ACC112 (cell line): Measurements from ENCODE around the gene CEP70.
"Not testable (repeated sequence)": the region's sequence is repeated elsewhere in the genome, so short reads cannot be mapped to it uniquely, and the experiment has no call there.

Experiments
- H2AFZ ChIP-seq: fragments of 200-600 bp; sonication (generic); one replicate; pipeline ENCODE4 v1.6.0; 2017; ENCODE audit warnings: antibody characterized with exemption, low read length; ENCODE audit not compliant: unreplicated experiment
- H3K27ac ChIP-seq: fragments of 200-600 bp; sonication (generic); 2 replicates; pipeline ENCODE4 v1.5.1; 2014; ENCODE audit warnings: low read depth, mild to moderate bottlenecking, antibody characterized with exemption, low read length, moderate library complexity
- H3K27me3 ChIP-seq: fragments of 200-600 bp; sonication (generic); 2 replicates; pipeline ENCODE4 v1.6.1; 2014; ENCODE audit warnings: mild to moderate bottlenecking, antibody characterized with exemption, low read length, moderate library complexity, mixed read lengths; ENCODE audit not compliant: insufficient read depth
- H3K36me3 ChIP-seq: fragments of 200-600 bp; sonication (generic); 2 replicates; pipeline ENCODE4 v1.6.1; 2016; ENCODE audit warnings: mild to moderate bottlenecking, antibody characterized with exemption, low read length, moderate library complexity, mixed read lengths; ENCODE audit not compliant: insufficient read depth
- H3K4me1 ChIP-seq: fragments of 200-600 bp; sonication (generic); one replicate; pipeline ENCODE4 v1.6.1; 2016; ENCODE audit warnings: low read length, mixed read lengths; ENCODE audit not compliant: insufficient read depth, unreplicated experiment, control insufficient read depth
- H3K4me3 ChIP-seq: fragments of 200-600 bp; sonication (generic); 2 replicates; pipeline ENCODE4 v1.5.1; 2014; ENCODE audit warnings: mild to moderate bottlenecking, low read depth, low read length
- H3K79me2 ChIP-seq: fragments of 200-600 bp; sonication (generic); one replicate; pipeline ENCODE4 v1.6.0; 2016; ENCODE audit warnings: low read length; ENCODE audit not compliant: control insufficient read depth, unreplicated experiment, insufficient read depth

Gene CEP70

DNA sequence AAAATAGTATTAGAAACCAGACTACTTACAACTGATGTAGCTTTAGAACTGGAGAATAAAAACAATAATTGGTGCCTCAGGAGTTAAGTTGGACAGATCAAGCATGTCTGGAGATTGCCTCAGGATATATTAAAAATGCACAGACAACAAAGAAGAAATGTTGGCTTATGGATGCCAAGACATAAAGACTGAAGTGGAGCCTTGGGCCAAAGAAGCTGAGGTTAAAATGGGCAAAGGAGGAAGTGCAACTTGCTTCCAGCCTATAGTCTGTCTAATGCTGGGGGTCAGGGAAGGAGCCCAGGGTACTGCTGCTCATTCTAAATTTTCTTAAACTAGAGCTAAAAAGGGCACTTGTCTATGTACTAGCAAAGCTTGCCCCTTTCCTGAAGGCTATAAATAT is 82.1 kb downstream of the CEP70 start:
- H3K27ac ChIP-seq: no peak overlapping the region
- H3K79me2 ChIP-seq: no peaks in the 10 kb centered on the region
- no peak overlapping the region for H3K4me3 ChIP-seq
- H3K4me1 ChIP-seq: peaks cover 3% of the 10 kb centered on the region
- no peaks in the 10 kb centered on the region for H3K27me3 ChIP-seq
- H3K36me3 ChIP-seq: 0 out of 2 replicates have a peak, but pooled peaks cover 3% of the 10 kb centered on the region
- no peak overlapping the region for H2AFZ ChIP-seq

DNA sequence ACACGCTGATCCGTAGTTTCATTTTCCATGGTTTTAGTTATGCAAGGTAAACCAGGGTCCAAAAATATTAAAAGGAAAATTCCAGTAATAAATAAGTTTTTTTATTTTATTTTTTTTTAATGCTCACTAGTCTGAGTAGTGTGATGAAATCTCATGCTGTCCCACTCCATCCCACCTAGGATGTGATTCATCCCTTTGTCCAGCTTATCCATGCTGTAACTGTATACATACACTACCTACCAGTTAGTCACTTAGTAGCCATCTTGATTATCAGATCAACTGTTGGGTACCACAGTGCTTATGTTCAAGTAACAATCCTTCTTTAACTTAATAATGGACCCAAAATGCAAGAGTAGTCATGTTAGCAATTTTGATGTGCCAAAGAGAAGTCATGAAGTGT is 84.5 kb downstream of the CEP70 start:
- Histone ChIP-seq H3K4me1 (peaks cover 3% of the 10 kb centered on the region), H3K36me3 (0 out of 2 replicates have a peak, but pooled peaks cover 5% of the 10 kb centered on the region), H3K27me3 (no peaks in the 10 kb centered on the region), H3K4me3 (no peak overlapping the region), H2AFZ (no peak overlapping the region), H3K79me2 (no peaks in the 10 kb centered on the region), H3K27ac (no peak overlapping the region)

DNA sequence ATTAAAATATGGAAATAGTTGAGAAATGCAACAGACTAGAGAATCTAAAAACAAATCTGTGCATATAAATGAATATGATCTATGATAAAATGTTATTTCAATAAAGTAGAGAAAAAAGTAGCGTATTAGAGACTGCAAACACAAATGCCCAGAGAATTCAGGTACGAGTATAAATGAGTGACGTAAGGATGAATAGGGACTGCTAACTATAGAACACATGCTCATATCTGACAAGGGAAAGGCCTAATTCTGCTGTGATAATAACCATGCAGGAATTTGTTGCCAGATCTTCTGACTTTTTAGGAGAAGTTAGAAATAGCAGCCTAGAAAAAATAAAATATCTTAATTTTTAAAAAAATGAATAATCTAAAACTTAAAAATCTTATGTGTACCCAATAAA is 86.5 kb downstream of the CEP70 start:
- Histone ChIP-seq H3K4me1 (peaks cover 3% of the 10 kb centered on the region), H3K4me3 (no peak overlapping the region), H3K27me3 (no peaks in the 10 kb centered on the region), H2AFZ (no peak overlapping the region), H3K27ac (no peak overlapping the region), H3K79me2 (no peaks in the 10 kb centered on the region), H3K36me3 (0 out of 2 replicates have a peak, but pooled peaks cover 8% of the 10 kb centered on the region)

DNA sequence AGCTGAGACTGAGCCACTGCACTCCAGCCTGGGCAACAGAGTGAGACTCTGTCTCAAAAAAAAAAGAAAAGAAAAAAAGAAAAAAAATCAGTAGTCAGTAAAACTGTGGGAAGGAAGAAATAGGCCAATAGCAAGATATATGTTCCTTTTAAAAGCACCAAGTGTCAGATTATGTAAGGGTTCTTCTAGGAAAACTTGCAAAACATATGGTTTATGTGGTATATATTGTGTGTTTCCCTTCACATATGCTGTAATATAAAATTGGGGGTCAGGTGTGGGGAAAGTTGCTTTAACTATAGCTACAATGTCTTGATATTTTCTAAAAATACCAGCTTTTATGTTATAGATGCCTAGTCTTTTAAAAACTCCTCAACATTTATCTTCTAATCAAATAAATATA is 95.1 kb downstream of the CEP70 start:
- H3K4me3 ChIP-seq: no peak overlapping the region
- peaks cover 17% of the 10 kb centered on the region for H3K4me1 ChIP-seq
- H3K27me3 ChIP-seq: no peaks in the 10 kb centered on the region
- no peaks in the 10 kb centered on the region for H3K79me2 ChIP-seq
- no peak overlapping the region for H2AFZ ChIP-seq
- H3K27ac ChIP-seq: no peak overlapping the region
- no peaks in the 10 kb centered on the region for H3K36me3 ChIP-seq

DNA sequence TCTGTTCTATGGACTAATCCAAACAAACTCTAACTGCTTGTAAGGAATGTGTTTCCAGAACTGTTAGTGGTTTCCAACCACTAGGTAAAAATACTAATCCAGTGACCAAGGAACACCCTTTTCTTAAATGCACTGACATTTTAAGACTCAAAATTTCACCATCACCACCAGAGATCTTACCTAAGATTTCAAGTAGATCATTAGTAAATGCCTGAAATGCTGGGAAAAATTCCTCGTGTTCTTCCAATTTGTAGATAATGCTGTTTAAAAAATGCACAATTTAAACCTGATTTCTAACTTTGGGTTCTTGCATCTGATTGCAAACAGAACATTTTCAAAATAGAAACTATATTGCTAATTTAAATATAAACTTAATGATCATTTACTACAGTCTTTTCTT is 96.2 kb downstream of the CEP70 start:
- Histone ChIP-seq H3K79me2 (no peaks in the 10 kb centered on the region), H3K27me3 (no peaks in the 10 kb centered on the region), H3K36me3 (no peaks in the 10 kb centered on the region), H2AFZ (no peak overlapping the region), H3K27ac (no peak overlapping the region), H3K4me3 (no peak overlapping the region), H3K4me1 (peaks cover 28% of the 10 kb centered on the region)

DNA sequence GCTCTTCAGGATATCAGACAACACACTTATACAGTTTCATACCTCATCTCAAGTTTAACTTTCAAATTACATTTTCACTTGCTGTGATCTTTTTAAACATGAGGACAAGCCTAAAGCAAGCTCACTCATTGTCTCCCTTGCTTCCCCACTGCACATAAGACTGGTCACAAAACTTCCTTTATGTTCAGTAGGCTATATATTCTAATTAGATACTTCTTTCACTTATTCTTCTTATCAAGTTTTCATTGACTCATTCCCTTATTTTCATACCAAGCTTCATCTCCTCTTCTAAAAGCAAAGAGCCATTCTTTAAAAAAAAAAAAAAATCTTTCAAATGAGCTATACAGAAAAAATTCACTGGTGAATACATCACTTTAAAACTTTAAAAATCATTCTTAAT is 97.0 kb downstream of the CEP70 start:
- Histone ChIP-seq H3K4me3 (no peak overlapping the region), H3K27me3 (no peaks in the 10 kb centered on the region), H3K79me2 (no peaks in the 10 kb centered on the region), H3K36me3 (no peaks in the 10 kb centered on the region), H3K4me1 (peaks cover 31% of the 10 kb centered on the region), H3K27ac (no peak overlapping the region), H2AFZ (no peak overlapping the region)

DNA sequence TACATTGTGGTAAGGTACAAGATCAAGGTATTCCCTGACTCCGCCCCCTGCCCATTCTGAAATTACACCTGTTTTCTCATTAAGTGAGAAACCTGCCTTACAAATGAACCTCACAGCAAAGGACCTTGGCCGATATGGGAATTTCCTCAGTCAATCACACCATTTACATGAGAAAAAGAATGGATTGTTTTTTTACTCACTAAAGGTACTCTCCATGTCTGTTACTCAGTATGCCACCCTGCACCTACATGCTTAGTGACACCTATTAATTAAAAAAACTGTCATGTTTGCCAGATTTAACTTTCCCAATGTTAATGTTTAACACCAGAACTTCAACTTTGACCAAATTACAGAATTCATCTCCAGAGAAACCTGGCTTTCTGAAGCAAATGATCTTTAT is 97.6 kb downstream of the CEP70 start:
- H2AFZ ChIP-seq: no peak overlapping the region
- H3K79me2 ChIP-seq: no peaks in the 10 kb centered on the region
- no peak overlapping the region for H3K27ac ChIP-seq
- peaks cover 31% of the 10 kb centered on the region for H3K4me1 ChIP-seq
- no peak overlapping the region for H3K4me3 ChIP-seq
- H3K27me3 ChIP-seq: no peaks in the 10 kb centered on the region
- H3K36me3 ChIP-seq: no peaks in the 10 kb centered on the region

DNA sequence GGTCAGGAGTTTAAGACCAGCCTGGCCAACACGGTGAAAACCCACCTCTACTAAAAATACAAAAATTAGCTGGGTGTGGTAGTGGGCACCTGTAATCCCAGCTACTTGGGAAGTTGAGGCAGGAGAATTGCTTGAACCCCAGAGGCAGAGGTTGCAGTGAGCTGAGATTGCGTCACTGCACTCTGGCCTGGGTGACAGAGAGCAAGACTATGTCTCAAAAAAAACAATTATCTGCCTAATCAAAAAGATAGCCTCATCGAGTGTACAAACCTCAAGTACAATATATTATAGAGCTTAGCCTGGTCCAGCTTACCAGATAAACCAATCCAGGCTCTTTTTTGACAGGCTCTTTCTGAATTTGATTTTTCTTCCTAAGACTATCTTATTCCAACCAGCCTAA is 98.4 kb downstream of the CEP70 start:
- peaks cover 31% of the 10 kb centered on the region for H3K4me1 ChIP-seq
- peak overlapping the region; percentile 64; the same call in 1 of the 2 replicates for H3K27ac ChIP-seq
- H3K27me3 ChIP-seq, H3K4me3 ChIP-seq, H3K36me3 ChIP-seq, H3K79me2 ChIP-seq, H2AFZ ChIP-seq: not testable (repeated sequence)

DNA sequence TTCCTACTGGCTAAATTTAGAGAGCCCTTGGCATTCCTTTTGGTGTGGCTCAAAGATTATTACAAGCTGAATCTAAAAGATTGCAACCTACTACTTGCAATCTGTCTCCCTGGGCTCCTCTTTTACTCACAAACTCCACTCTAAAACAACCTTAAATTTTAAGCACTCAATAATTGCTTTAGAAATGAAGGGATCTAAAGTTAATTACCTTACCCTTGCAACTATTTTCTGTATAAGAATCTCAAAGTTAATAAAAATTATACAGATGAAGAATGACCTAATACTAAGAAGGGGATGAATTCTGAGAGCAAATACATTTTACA is 99.5 kb downstream of the CEP70 start:
- no peaks in the 10 kb centered on the region for H3K27me3 ChIP-seq
- H3K79me2 ChIP-seq: no peaks in the 10 kb centered on the region
- H3K4me3 ChIP-seq: no peak overlapping the region
- H3K27ac ChIP-seq: peak overlapping the region; percentile 64
- H3K36me3 ChIP-seq: no peaks in the 10 kb centered on the region
- peaks cover 31% of the 10 kb centered on the region for H3K4me1 ChIP-seq
- no peak overlapping the region for H2AFZ ChIP-seq

DNA sequence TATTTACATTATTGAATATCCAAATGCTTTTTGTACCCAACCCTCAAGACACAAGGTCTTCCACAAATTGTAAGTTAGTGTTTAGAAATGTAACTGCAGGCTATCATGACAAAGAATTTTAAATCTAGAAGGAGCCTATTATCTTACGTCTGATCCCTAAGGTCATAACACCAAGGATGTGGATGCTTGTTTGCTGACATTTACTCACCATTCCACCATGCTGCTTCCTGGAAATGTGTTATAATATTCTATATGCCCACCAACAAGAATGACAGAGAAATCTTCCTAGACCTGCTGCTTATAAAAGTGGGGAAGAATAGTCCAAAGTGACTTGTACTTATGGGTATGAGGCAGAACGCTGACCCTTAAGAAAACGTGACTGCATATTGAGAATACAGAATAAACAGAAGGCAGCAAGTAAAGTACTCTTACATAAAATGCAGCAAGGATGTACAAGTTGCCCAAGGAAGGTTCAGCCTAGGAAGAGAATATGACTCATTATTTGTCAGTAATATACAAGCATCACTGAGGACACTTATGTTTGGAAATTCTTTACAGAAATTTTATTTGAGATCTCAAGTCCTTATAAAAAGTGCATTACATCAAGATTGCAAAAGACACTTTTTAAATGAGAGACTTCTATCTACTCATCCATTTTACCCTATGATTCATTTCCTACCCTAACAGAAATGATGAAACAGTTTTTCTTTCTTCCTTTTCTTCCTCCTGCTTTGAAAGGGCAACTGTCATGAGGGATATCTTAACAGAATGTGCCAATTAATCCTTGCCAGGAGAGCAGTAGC is 100.1 kb downstream of the CEP70 start:
- H3K4me3 ChIP-seq: 0 out of 2 replicates have a peak overlapping the region, but pooled peaks have one; percentile 15
- no peaks in the 10 kb centered on the region for H3K27me3 ChIP-seq
- no peaks in the 10 kb centered on the region for H3K36me3 ChIP-seq
- no peak overlapping the region for H2AFZ ChIP-seq
- peaks cover 31% of the 10 kb centered on the region for H3K4me1 ChIP-seq
- H3K79me2 ChIP-seq: no peaks in the 10 kb centered on the region
- H3K27ac ChIP-seq: peak overlapping the region; percentile 64

DNA sequence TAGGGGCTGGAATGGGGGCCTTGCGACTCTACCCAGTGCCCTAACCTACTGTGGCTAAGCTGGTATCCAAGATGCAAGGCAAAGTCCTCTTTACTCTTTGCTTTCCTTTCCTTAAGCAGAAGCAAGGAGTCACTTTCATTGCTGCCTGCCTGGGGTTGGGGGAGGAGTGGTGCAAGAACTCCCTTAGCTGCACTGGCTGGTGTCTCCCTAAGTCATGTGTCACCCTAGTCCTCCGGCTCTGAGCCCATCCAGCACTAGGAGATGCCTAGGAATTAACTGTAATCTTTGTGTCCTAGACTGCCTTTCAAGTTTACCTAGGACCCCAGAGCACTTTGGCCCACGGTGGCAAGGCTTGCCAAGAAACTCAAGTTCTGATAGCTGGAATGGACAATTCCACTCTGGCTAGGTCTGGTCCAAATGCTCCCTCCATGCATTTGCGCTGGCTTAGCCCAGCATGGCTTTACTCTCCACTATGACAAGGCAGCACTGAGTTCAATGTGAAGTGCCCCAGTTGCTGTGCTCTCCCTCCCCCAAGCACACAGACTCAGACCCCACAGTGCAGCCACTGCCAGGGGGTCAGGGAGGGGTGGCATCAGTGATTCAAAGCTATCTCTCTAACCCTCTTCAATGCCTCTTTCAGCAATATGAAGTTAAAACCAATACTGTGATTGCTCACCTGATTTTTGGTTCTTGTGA is 100.9 kb downstream of the CEP70 start:
- no peaks in the 10 kb centered on the region for H3K79me2 ChIP-seq
- no peak overlapping the region for H3K4me3 ChIP-seq
- H3K27me3 ChIP-seq: no peaks in the 10 kb centered on the region
- H3K4me1 ChIP-seq: peaks cover 31% of the 10 kb centered on the region
- no peak overlapping the region for H2AFZ ChIP-seq
- peak overlapping the region; percentile 64 for H3K27ac ChIP-seq
- no peaks in the 10 kb centered on the region for H3K36me3 ChIP-seq
